CD4-positive, alpha-beta T cell (primary cell): ENCODE results near the gene ATP12A. TPM values are rescaled to one million over a fixed set of nuclear protein-coding genes. Genes with fewer than 3 reads are reported as not detected.

ENCODE experiments used
- ATAC-seq: fragments of 200-7000 bp; cut with Tn5 transposase; one replicate; pipeline ENCODE4 v1.10.0; 2022; ENCODE audit warnings: mild to moderate bottlenecking; ENCODE audit not compliant: poor library complexity
- CTCF ChIA-PET: fragments of 350-600 bp; sonication (Branson Sonifier 250); formaldehyde crosslinking; loops from one replicate; lab custom pipeline; 2021; ENCODE audit warnings: antibody characterized with exemption, inconsistent platforms; lab: Charles Lee
- POLR2A ChIA-PET: fragments of 350-600 bp; sonication (Branson Sonifier 250); formaldehyde crosslinking; loops from one replicate; lab custom pipeline; 2021; ENCODE audit warnings: antibody characterized with exemption, inconsistent platforms; lab: Charles Lee
- DNase-seq, 14 experiments: peaks; one replicate each; pipeline ENCODE4 v3.0.0-alpha.2; 2013 to 2020; ENCODE audit warnings: mixed read lengths in 2 of 14
- H3K27ac ChIP-seq, 2 donors: one replicate each; pipeline versions ENCODE4 v1.5.1 to v1.7.0; 2013; ENCODE audit warnings: low read length in 2 of 2, low read depth in 1 of 2, mild to moderate bottlenecking in 1 of 2
- H3K27me3 ChIP-seq, 2 experiments: 1 replicate in 1 of 2; 2 replicates in 1 of 2; pipeline versions ENCODE4 v1.6.1 to v1.7.0; 2013; ENCODE audit warnings: low read length in 2 of 2, control low read depth in 1 of 2, mild to moderate bottlenecking in 1 of 2, moderate library complexity in 1 of 2; ENCODE audit not compliant: insufficient read depth in 2 of 2, control insufficient read depth in 1 of 2
- H3K36me3 ChIP-seq: one replicate; pipeline ENCODE4 v1.6.1; 2013; ENCODE audit warnings: low read length, control low read depth; ENCODE audit not compliant: insufficient read depth
- H3K4me1 ChIP-seq: one replicate; pipeline ENCODE4 v1.6.1; 2013; ENCODE audit warnings: low read length, control low read depth; ENCODE audit not compliant: insufficient read depth
- H3K4me3 ChIP-seq: one replicate; pipeline ENCODE4 v1.5.1; 2013; ENCODE audit warnings: mild to moderate bottlenecking, low read length, moderate library complexity
- H3K9me3 ChIP-seq, 2 experiments: 1 replicate in 1 of 2; 2 replicates in 1 of 2; pipeline versions ENCODE4 v1.6.1 to v1.7.0; 2013; ENCODE audit warnings: low read length in 2 of 2, mild to moderate bottlenecking in 2 of 2, control low read depth in 1 of 2, moderate library complexity in 1 of 2; ENCODE audit not compliant: control insufficient read depth in 1 of 2, insufficient read depth in 1 of 2
- H3K27ac Mint-ChIP-seq: one replicate; pipeline ENCODE4 v1.8.0; 2020; ENCODE audit warnings: mixed read lengths
- H3K27me3 Mint-ChIP-seq: one replicate; pipeline ENCODE4 v1.8.0; 2021; ENCODE audit warnings: mixed read lengths
- H3K36me3 Mint-ChIP-seq: one replicate; pipeline ENCODE4 v1.8.0; 2021; ENCODE audit warnings: low read depth, mixed read lengths
- H3K4me1 Mint-ChIP-seq: one replicate; pipeline ENCODE4 v1.8.0; 2021; ENCODE audit warnings: low read depth, mixed read lengths
- H3K4me3 Mint-ChIP-seq: one replicate; pipeline ENCODE4 v1.8.0; 2020; ENCODE audit warnings: mild to moderate bottlenecking, mixed read lengths
- H3K9me3 Mint-ChIP-seq: one replicate; pipeline ENCODE4 v1.8.0; 2020; ENCODE audit warnings: mixed read lengths
- intact Hi-C, 2 experiments: fragments of 100-400 bp; cut with DNase I in 1 of 2; cut with micrococcal nuclease in 1 of 2; formaldehyde crosslinking; loops; one replicate each; pipeline versions ENCODE4 v1.15.1 to v1.9.0; 2023 to 2025; cut with DNase I, micrococcal nuclease
- total RNA-seq, 174 experiments: library from RNA in 2 of 174; stranded (reverse) in 2 of 174; gene quantifications; one replicate each; pipeline ENCODE4 v1.2.3 and lab custom pipeline; 2021 to 2026
- TF ChIP-seq, protein P1 (sequence below): fragments of 200-600 bp; IDR thresholded peaks from one replicate; pipeline ENCODE4 v1.8.0; 2022; ENCODE audit warnings: antibody characterized with exemption, mild to moderate bottlenecking

The ATP12A gene
- total RNA-seq, 2 experiments from 2014 or later: 0.05 to 0.06 TPM

DNA sequence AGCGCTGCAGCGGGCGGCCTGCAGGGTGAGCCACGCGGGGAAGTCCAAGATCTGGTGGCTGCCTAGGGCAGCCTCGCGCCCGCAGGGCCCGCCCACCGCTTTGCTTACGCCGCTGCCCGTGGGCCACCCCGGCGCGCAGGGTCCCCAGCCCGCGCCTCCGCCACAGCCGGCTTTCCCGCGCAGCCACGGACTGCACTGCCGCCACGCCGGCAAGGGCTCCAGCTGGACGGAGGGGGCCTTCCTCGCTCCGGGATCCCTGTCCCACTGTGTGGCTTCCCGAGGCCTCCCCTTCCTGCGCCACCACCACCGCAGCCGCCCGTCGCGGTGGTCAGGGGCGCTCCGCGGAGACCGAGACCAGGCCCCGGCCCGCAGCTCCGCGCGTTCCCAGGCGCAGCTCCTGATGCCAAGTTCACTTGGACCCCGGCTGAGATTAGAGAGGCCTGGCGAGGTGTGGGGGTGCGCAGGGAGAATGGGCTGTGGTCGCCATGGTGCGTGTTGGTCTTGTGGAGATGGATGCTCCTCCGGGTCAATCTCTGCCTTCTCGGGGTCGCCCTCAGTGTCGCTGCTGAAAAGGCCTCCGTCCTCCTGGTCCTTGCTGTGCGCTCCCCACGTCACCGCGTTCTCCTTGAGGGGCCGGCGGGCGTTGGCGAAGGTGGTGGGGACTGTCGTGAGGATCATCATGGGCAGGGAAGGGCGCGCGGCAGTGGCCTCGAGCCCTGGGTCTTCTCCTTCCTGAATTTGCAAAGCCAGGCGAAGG is 65.8 kb downstream of the ATP12A start:
- intact Hi-C loops: no loop called here
- peaks cover 0 to 6% of the 10 kb centered on the region in 2 experiments for H3K9me3 ChIP-seq
- H3K36me3 ChIP-seq: no peaks in the 10 kb centered on the region
- Mint-ChIP-seq H3K36me3 (no peaks in the 10 kb centered on the region), H3K4me1 (peaks cover 8% of the 10 kb centered on the region), H3K27me3 (peaks cover 49% of the 10 kb centered on the region), H3K9me3 (no peaks in the 10 kb centered on the region), H3K4me3 (no peak overlapping the region), H3K27ac (no peak overlapping the region)
- H3K4me3 ChIP-seq: no peak overlapping the region
- no peak overlapping the region for H3K27ac ChIP-seq
- H3K27me3 ChIP-seq: peaks cover 19 to 25% of the 10 kb centered on the region in 2 experiments
- TF ChIP-seq, protein P1, sequence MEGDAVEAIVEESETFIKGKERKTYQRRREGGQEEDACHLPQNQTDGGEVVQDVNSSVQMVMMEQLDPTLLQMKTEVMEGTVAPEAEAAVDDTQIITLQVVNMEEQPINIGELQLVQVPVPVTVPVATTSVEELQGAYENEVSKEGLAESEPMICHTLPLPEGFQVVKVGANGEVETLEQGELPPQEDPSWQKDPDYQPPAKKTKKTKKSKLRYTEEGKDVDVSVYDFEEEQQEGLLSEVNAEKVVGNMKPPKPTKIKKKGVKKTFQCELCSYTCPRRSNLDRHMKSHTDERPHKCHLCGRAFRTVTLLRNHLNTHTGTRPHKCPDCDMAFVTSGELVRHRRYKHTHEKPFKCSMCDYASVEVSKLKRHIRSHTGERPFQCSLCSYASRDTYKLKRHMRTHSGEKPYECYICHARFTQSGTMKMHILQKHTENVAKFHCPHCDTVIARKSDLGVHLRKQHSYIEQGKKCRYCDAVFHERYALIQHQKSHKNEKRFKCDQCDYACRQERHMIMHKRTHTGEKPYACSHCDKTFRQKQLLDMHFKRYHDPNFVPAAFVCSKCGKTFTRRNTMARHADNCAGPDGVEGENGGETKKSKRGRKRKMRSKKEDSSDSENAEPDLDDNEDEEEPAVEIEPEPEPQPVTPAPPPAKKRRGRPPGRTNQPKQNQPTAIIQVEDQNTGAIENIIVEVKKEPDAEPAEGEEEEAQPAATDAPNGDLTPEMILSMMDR: no peak
- no peak for DNase-seq
- POLR2A ChIA-PET: no interaction called here
- CTCF ChIA-PET: no interaction called here
- H3K4me1 ChIP-seq: peaks cover 11% of the 10 kb centered on the region
- ATAC-seq: no peak

DNA sequence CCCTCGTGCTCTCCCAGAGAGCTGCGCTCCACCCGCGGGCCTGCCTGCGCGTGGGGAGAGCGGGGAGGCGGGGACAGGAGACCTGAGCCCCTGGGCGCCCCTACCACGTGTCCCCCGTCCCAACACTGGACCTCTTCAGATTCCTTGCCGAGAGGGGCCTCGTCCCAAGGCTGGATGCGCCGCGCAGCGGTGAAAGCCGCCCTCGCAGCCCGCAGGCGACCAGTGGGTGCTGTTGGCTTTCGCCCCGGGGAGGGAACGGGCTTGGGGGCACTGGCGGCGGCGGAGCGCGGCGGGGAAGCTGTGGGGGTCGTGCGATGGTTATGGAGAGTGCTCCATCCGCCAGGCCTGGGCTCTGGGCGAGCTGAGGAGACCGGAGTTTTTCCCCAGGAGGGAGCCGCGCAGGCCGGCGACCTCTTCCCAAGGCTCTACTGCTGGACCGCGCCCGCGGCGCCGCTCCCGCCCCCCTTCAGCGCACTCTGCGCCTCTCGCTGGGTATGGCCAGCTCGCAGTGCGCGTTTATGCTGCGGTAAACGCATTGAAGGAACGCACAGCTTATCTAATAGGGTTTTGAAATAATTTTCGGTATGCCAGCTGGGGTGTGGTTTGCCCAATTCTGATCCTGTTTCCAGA is 66.5 kb downstream of the ATP12A start:
- Mint-ChIP-seq H3K4me1 (peaks cover 8% of the 10 kb centered on the region), H3K9me3 (no peaks in the 10 kb centered on the region), H3K36me3 (no peaks in the 10 kb centered on the region), H3K27ac (no peak overlapping the region), H3K27me3 (peaks cover 53% of the 10 kb centered on the region), H3K4me3 (no peak overlapping the region)
- Histone ChIP-seq H3K9me3 (peaks cover 0 to 6% of the 10 kb centered on the region in 2 experiments), H3K27me3 (peaks cover 19 to 25% of the 10 kb centered on the region in 2 experiments), H3K4me3 (no peak overlapping the region), H3K4me1 (peaks cover 11% of the 10 kb centered on the region), H3K27ac (no peak overlapping the region), H3K36me3 (no peaks in the 10 kb centered on the region)
- DNase-seq (no peak), ATAC-seq (no peak)
- ChIA-PET CTCF (no interaction called here), POLR2A (interaction anchor here (0.6 kb wide), 1 partner anchor 176 kb away, joined by 3 read pairs; a partner anchor contains a TSS)
- intact Hi-C loops: no loop called here
- TF ChIP-seq, protein P1: no peak

DNA sequence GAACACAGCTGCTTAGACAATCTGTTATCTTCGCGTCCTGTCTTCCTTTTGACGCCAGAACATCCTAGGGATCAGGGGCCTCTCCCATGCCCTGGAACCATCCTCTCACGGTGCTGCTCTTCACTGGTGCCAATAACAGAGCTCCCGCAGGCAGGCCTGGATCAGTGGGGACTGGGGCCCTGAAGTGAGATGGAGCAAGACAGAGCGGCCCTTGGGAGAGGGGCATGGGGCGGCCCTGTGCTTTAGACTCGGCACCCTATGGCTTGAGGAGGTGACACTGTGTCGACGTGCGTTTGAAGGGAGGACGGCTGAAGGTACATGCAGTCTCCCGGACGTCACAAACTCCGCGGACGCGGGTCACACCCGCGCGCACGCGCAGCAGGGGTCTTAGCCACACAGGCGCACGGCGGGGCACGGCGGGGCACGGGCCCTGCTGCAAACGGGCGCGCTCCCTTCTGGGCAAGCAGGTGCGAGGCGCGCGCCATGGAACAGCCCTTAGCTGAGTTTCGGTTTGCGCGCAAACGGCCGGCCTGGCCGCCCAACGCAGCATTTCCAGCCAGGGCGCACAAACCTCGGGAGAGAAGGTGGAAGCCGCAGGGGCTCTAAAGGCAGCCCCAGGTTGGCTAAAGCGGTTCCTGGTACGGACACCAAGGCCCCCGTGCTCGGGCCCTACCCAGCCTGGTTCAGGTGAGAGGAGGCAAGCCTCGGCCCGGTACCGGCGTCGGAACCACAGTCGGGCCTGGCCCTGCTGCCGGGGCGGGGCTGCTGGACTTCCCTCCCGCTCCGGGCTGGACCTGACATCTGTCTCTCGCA is 67.2 kb downstream of the ATP12A start:
- DNase-seq (no peak), ATAC-seq (no peak)
- Mint-ChIP-seq H3K4me3 (no peak overlapping the region), H3K27ac (no peak overlapping the region), H3K4me1 (peaks cover 8% of the 10 kb centered on the region), H3K36me3 (no peaks in the 10 kb centered on the region), H3K9me3 (no peaks in the 10 kb centered on the region), H3K27me3 (peaks cover 53% of the 10 kb centered on the region)
- Histone ChIP-seq H3K36me3 (no peaks in the 10 kb centered on the region), H3K9me3 (peaks cover 0 to 6% of the 10 kb centered on the region in 2 experiments), H3K27ac (no peak overlapping the region), H3K27me3 (peaks cover 19 to 25% of the 10 kb centered on the region in 2 experiments), H3K4me1 (peaks cover 11% of the 10 kb centered on the region), H3K4me3 (peak overlapping the region; percentile 5)
- TF ChIP-seq, protein P1: no peak
- intact Hi-C loops: no loop called here
- POLR2A ChIA-PET: interaction anchor here (0.6 kb wide), 1 partner anchor 175 kb away, joined by 3 read pairs; a partner anchor contains a TSS
- CTCF ChIA-PET: no interaction called here
